CD14-positive monocyte (primary cell): ENCODE results near the gene LRRC4C. TPM values are rescaled to one million over a fixed set of nuclear protein-coding genes. Genes with fewer than 3 reads are reported as not detected.

Source experiments
- DNase-seq, 3 donors: peaks; one replicate each; pipeline ENCODE4 v3.0.0-alpha.2; 2011 to 2022
- H2AFZ ChIP-seq: 2 replicates; pipeline ENCODE4 v1.6.0; 2012; ENCODE audit warnings: mild to moderate bottlenecking, low read depth, low read length, inconsistent platforms; ENCODE audit not compliant: insufficient read depth, poor library complexity, severe bottlenecking
- H3K27ac ChIP-seq, 2 donors: 1 replicate in 1 of 2; 2 replicates in 1 of 2; pipeline ENCODE4 v1.5.1; 2012 to 2013; ENCODE audit warnings: low read length in 2 of 2, control low read depth in 1 of 2, inconsistent platforms in 1 of 2, low read depth in 1 of 2, mild to moderate bottlenecking in 1 of 2
- H3K27me3 ChIP-seq, 2 donors: one replicate each; pipeline versions ENCODE4 v1.6.0 to v1.6.1; 2011 to 2013; ENCODE audit warnings: low read length in 2 of 2; ENCODE audit not compliant: control insufficient read depth in 2 of 2, insufficient read depth in 2 of 2
- H3K36me3 ChIP-seq, 2 donors: replicated peaks in 1 of 2; 1 replicate in 1 of 2; 2 replicates in 1 of 2; pipeline versions ENCODE4 v1.5.1 to v1.6.1; 2012 to 2013; ENCODE audit warnings: low read length in 2 of 2, control low read depth in 1 of 2, inconsistent platforms in 1 of 2, mild to moderate bottlenecking in 1 of 2; ENCODE audit not compliant: insufficient read depth in 2 of 2, control insufficient read depth in 1 of 2
- H3K4me1 ChIP-seq, 2 donors: 1 replicate in 1 of 2; 2 replicates in 1 of 2; pipeline versions ENCODE4 v1.5.1 to v1.6.1; 2012 to 2013; ENCODE audit warnings: low read length in 2 of 2, control low read depth in 1 of 2, inconsistent platforms in 1 of 2, mild to moderate bottlenecking in 1 of 2, moderate library complexity in 1 of 2; ENCODE audit not compliant: insufficient read depth in 2 of 2, control insufficient read depth in 1 of 2
- H3K4me2 ChIP-seq: replicated peaks from 2 replicates; pipeline ENCODE3; 2012; ENCODE audit warnings: low read length, moderate library complexity, mild to moderate bottlenecking; ENCODE audit not compliant: poor library complexity, severe bottlenecking; ENCODE audit errors: extremely low read depth
- H3K4me3 ChIP-seq, 3 experiments: fragments of 200-600 bp in 1 of 3; sonication (generic) in 1 of 3; replicated peaks in 1 of 3; 1 replicate in 2 of 3; 2 replicates in 1 of 3; pipeline ENCODE4 v1.5.1; 2011 to 2013; ENCODE audit warnings: low read length in 3 of 3, mild to moderate bottlenecking in 3 of 3, control low read depth in 2 of 3, low read depth in 2 of 3, inconsistent platforms in 1 of 3, moderate library complexity in 1 of 3
- H3K79me2 ChIP-seq: 2 replicates; pipeline ENCODE4 v1.6.0; 2012; ENCODE audit warnings: mild to moderate bottlenecking, control low read depth, inconsistent platforms, low read length, moderate library complexity; ENCODE audit not compliant: insufficient read depth
- H3K9ac ChIP-seq: 2 replicates; pipeline ENCODE4 v1.6.0; 2017; ENCODE audit warnings: low read length, mild to moderate bottlenecking; ENCODE audit not compliant: insufficient read depth, poor library complexity, severe bottlenecking
- H3K9me3 ChIP-seq, 2 donors: replicated peaks in 1 of 2; 1 replicate in 1 of 2; 2 replicates in 1 of 2; pipeline versions ENCODE4 v1.5.1 to v1.6.1; 2012 to 2013; ENCODE audit warnings: low read length in 2 of 2, control low read depth in 1 of 2; ENCODE audit not compliant: control insufficient read depth in 1 of 2, insufficient read depth in 1 of 2
- H4K20me1 ChIP-seq: 2 replicates; pipeline ENCODE4 v1.6.0; 2012; ENCODE audit warnings: mild to moderate bottlenecking, low read length, control low read depth, moderate library complexity; ENCODE audit not compliant: insufficient read depth
- H3K27ac Mint-ChIP-seq, 7 donors: one replicate each; pipeline ENCODE4 v1.8.0; 2020; ENCODE audit warnings: mild to moderate bottlenecking in 7 of 7, mixed read lengths in 7 of 7, moderate library complexity in 6 of 7, inconsistent platforms in 2 of 7
- H3K27me3 Mint-ChIP-seq, 3 donors: one replicate each; pipeline ENCODE4 v1.8.0; 2021 to 2022; ENCODE audit warnings: low read depth in 3 of 3, mild to moderate bottlenecking in 3 of 3, mixed read lengths in 3 of 3, moderate library complexity in 3 of 3, inconsistent platforms in 1 of 3
- H3K36me3 Mint-ChIP-seq, 2 donors: one replicate each; pipeline ENCODE4 v1.8.0; 2020; ENCODE audit warnings: mixed read lengths in 2 of 2, inconsistent platforms in 1 of 2, mild to moderate bottlenecking in 1 of 2
- H3K4me1 Mint-ChIP-seq: one replicate; pipeline ENCODE4 v1.8.0; 2020; ENCODE audit warnings: mild to moderate bottlenecking, mixed read lengths
- H3K4me3 Mint-ChIP-seq, 2 donors: one replicate each; pipeline ENCODE4 v1.8.0; 2020; ENCODE audit warnings: mild to moderate bottlenecking in 2 of 2, mixed read lengths in 2 of 2, moderate library complexity in 1 of 2
- H3K9me3 Mint-ChIP-seq, 7 donors: one replicate each; pipeline ENCODE4 v1.8.0; 2020 to 2022; ENCODE audit warnings: mixed read lengths in 7 of 7, mild to moderate bottlenecking in 6 of 7, moderate library complexity in 6 of 7, inconsistent platforms in 2 of 7
- WGBS: methylation state at CpG from one replicate; pipeline ENCODE4 v1.1.5; 2013; ENCODE audit warnings: missing lambda C conversion rate; ENCODE audit not compliant: insufficient coverage; 5-methylcytosine and 5-hydroxymethylcytosine counted together
- intact Hi-C, 2 donors: fragments of 100-400 bp; cut with micrococcal nuclease; formaldehyde crosslinking; loops; one replicate each; pipeline versions ENCODE4 v1.15.0 to v1.15.1; 2023
- polyA plus RNA-seq, 3 donors: library from polyadenylated mRNA; depleted of rRNA in 1 of 3; unstranded in 2 of 3; stranded (reverse) in 1 of 3; fragments of 300-500 nt in 2 of 3; fragments of >200 nt in 1 of 3; fragmentation: Illumina TruSeq in 2 of 3; gene quantifications; 1 replicate in 2 of 3; 2 replicates in 1 of 3; pipeline ENCODE4 v1.2.3, GENCODE V29; 2012 to 2021
- TF ChIP-seq, protein P1 (sequence below): fragments of 200-600 bp; IDR thresholded peaks from one replicate; pipeline ENCODE4 v1.8.0; 2022; ENCODE audit warnings: antibody characterized with exemption, mild to moderate bottlenecking

LRRC4C gene
- polyA plus RNA-seq, 3 donors = not detected

DNA sequence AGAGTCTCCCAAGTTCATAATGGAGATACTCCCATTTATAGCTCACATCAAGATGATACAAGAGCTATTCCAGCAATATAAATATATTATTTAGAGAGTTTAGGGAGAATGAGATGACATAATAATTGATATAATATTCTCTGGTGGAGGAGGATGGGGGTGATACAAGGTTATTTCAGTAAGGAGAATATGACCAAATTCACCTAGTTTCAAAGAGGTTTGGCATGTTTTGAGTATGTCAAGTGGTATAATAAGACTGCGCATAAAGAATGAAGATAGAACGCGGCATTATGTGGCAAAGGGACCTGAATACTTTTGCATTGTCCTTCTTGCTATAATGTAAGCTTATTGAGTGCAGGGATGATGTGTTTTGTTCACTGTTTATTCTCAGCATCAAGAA, 1283.5 kb downstream of the LRRC4C start:
- no peak overlapping the region for H3K27ac Mint-ChIP-seq
- Histone ChIP-seq H3K36me3 (no peaks in the 10 kb centered on the region), H3K27ac (no peak overlapping the region), H3K79me2 (no peaks in the 10 kb centered on the region), H3K4me2 (no peak overlapping the region), H3K9me3 (peaks cover 0 to 2% of the 10 kb centered on the region in 2 donors), H3K27me3 (no peaks in the 10 kb centered on the region), H3K4me1 (no peaks in the 10 kb centered on the region), H2AFZ (no peak overlapping the region), H3K9ac (no peak overlapping the region), H4K20me1 (no peaks in the 10 kb centered on the region), H3K4me3 (no peak overlapping the region)
- H3K36me3 Mint-ChIP-seq = no peaks in the 10 kb centered on the region
- no peak overlapping the region for H3K4me3 Mint-ChIP-seq
- H3K27me3 Mint-ChIP-seq = peaks cover 0 to 2% (median 0%) of the 10 kb centered on the region in 3 donors
- intact Hi-C loops = no loop called here
- TF ChIP-seq, protein P1, sequence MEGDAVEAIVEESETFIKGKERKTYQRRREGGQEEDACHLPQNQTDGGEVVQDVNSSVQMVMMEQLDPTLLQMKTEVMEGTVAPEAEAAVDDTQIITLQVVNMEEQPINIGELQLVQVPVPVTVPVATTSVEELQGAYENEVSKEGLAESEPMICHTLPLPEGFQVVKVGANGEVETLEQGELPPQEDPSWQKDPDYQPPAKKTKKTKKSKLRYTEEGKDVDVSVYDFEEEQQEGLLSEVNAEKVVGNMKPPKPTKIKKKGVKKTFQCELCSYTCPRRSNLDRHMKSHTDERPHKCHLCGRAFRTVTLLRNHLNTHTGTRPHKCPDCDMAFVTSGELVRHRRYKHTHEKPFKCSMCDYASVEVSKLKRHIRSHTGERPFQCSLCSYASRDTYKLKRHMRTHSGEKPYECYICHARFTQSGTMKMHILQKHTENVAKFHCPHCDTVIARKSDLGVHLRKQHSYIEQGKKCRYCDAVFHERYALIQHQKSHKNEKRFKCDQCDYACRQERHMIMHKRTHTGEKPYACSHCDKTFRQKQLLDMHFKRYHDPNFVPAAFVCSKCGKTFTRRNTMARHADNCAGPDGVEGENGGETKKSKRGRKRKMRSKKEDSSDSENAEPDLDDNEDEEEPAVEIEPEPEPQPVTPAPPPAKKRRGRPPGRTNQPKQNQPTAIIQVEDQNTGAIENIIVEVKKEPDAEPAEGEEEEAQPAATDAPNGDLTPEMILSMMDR = no peak
- 97% methylated on average over 3 of the region's 3 CpGs for WGBS
- peaks cover 0 to 13% (median 5%) of the 10 kb centered on the region in 7 donors for H3K9me3 Mint-ChIP-seq
- no peak for DNase-seq
- H3K4me1 Mint-ChIP-seq = no peaks in the 10 kb centered on the region

DNA sequence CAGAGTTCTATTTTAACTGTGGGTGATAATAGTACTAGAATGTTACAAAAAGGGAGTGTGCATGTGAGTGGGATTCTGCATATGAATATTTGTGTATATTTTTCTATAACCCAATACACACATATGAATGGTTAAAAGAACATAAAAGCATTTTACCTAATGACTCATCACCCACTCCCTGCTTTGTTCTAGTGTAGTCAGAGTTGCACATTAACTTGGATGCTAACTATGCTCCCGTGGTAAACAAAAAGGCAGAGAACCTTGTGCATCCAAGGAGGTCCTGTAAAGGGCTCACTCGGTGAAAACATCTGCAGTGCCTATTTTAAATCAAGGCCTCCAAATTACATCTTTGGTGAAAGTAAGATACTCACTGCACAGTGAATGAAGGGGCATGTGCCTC, 1289.4 kb downstream of the LRRC4C start:
- H4K20me1 ChIP-seq = no peaks in the 10 kb centered on the region
- no peak overlapping the region for H3K4me2 ChIP-seq
- H3K9me3 ChIP-seq = peaks cover 0 to 4% of the 10 kb centered on the region in 2 donors
- H3K9ac ChIP-seq = no peak overlapping the region
- no peak overlapping the region for H3K27ac ChIP-seq
- Mint-ChIP-seq H3K27me3 (peaks cover 0 to 1% (median 0%) of the 10 kb centered on the region in 3 donors), H3K9me3 (peaks cover 0 to 10% (median 3%) of the 10 kb centered on the region in 7 donors), H3K4me1 (no peaks in the 10 kb centered on the region), H3K27ac (no peak overlapping the region), H3K36me3 (no peaks in the 10 kb centered on the region), H3K4me3 (no peak overlapping the region)
- WGBS = no CpG with 5 or more reads among the region's 2 CpGs
- no peaks in the 10 kb centered on the region for H3K27me3 ChIP-seq
- no peak for DNase-seq
- no peak overlapping the region for H2AFZ ChIP-seq
- no peaks in the 10 kb centered on the region for H3K4me1 ChIP-seq
- intact Hi-C loops = no loop called here
- no peaks in the 10 kb centered on the region for H3K36me3 ChIP-seq
- TF ChIP-seq, protein P1 = no peak
- no peaks in the 10 kb centered on the region for H3K79me2 ChIP-seq
- H3K4me3 ChIP-seq = no peak overlapping the region
